Astrocyte of the hippocampus (primary cell): Measurements from ENCODE around the gene C22orf15.
"Not testable (repeated sequence)": the region's sequence is repeated elsewhere in the genome, so short reads cannot be mapped to it uniquely, and the experiment has no call there.

ENCODE experiments used
- DNase-seq: peaks from one replicate; pipeline ENCODE4 v3.0.0; 2011; ENCODE audit warnings: low read depth, low spot score

Gene C22orf15

GRCh38 chr22:23762842-23763578 lies at the start of gene C22orf15:
TSS of gene C22orf15 (plus strand) at chr22:23762990. CDS start at chr22:23763307, 317 bp downstream.
- DNase-seq, result no peak

DNA sequence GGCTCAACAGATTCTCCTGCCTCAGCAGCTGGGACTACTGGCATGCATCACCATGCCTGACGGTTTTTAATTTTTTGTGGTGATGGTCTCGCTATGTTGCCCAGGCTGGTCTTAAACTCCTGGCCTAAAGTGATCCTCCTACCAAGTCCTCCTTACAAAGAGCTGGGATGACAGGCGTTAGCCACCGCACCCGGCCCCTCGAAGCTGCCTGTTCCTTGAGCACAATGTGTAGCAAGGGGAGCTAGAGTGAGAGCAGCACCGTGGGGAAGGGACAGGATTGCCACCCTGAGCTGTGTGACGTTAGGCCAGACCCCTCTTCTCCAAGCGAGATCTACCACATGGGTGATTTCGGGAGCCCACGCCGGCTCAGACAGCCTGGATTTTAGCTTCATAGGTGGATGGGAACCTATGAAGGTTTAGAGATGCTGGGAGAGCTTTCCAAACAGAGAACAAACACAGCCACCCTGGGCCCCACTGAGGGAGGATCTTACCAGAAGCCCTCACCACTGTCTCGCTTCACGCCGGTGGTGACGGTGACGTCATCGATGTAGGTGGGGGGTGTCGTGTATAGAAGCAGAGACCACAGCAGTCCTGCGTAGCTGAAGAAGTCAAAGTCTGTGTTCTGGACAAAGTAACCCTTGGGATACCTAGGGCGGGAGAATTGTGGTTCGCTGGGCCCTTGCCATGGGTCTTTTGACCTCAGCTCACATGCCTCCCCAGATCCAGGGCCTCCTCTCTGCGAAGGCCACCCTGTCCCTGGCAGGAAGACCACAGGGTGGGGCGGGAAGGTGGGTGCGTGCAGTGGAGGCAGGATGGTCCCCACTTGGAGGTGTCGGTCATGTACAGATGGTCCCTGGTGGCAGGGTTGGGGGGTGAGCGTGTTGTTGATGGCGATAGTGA lies 48.8 kb upstream of the C22orf15 start:
- DNase-seq, result no peak

DNA sequence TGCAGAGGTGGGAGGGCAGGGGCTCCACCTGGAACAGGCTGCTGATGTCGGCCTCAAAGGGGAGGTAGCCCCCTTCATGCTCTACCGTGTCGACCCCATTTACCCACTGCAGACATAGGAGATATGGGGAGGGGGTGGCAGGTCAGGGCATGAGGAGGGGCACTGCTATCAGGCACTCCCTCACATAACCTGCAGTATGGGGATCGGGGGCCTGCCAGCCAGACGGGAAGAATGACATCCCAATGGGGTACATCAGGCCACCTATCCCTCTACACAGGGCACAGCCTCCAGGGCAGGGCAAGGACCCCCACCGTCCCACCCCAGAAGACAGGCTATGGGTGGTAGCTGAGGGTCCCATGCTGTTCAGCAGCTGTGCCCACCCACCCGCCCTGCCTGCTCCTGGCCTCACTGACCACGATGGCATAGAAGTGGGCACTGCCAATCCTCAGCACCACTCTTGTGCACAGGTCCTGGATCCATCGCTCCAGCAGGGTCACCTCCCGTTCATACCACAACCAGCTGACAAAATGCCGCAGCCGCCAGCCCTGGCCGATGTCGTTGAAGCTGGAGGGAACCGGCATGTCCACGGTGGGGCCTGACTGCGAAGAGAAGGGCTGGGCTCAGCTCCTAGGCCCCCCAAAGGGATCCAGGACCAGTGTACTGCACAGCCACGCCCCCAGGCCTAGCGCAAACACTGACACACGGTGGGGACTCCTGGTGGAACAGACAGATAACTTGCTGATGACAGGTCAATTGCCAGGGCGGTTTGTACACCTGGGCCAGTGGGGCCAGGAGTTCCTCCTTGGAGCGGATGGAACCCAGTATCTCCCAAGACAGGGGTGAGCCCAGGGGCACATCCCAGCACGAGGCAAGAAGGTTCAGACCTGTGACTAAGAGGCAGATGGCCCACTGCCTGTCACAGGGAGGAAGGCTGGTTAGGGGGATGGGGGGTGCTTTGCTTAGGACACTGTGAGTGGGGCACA lies 47.9 kb upstream of the C22orf15 start:
- no peak for DNase-seq

DNA sequence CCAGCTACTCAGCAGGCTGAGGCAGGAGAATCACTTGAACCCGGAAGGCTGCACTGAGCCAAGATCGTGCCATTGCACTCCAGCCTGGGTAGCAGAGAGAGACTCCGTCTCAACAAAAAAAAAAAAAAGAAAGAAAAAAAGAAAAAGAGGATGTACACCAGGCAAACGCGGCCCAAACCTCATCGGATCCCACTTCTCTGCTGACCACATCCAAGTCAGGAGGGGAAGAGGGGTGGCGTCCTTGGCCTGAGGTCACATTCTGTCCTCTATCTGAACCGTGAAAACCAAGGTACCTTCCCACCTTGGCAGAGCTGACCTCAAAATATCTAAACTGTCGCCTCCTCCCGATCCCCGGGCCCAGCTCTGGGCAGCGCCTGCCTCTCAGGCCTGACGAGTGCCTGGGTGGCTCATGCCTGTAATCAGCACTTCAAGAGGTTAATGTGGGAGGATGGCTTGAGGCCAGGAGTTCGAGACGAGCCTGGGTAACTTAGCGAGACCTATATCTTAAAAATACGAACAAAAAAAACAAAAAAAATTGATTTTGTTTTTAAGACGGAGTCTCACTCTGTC lies 46.9 kb upstream of the C22orf15 start:
- DNase-seq, result no peak

DNA sequence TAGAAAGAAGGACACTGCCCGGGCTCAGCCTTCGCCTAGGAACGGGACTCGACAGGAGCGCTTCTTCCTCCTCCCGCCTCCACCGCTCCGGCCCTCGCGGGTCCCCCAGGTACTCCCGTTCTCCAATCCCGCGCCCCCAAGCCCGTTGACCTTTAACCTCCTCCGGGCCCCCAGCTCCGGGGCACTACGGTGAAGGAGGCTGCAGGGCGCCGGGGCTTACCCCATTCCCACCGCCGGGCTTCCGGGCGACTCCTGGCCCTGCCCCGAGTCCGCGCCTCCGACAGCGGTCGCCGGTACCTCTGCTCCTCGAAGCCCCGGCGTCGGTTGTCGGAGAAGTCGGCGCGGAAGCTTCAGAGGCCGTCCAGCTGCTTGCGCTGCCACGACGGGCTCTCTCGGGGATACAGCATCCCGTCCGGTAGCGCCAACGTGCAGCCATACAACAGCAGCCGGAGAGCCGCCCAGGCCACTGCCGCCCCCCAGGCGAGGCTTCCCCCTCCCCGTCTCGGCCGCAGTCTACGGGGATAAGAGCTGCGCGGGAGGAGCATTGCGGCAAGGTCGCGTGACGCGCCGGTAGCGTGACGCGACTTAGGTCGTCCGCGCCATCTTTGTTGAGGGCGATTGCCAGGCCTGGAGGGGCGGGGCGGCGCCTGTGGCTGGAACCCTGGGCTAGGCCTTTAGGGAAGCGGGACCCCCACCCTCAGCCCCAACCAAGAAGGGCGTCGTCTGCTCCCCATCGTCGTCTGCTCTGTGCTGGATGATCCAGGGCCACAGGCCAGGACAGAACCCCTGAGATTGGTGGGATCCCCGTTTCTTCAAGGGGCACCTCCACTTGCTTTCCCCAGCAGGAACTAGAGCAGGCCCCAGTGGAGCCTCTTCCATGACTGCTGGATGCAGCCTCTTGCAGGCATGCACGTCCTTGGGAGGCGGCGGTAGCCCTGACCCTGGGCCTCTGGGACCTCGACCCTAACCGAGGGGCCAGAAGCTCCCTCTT lies 45.7 kb upstream of the C22orf15 start:
- DNase-seq, result peak; percentile 94

DNA sequence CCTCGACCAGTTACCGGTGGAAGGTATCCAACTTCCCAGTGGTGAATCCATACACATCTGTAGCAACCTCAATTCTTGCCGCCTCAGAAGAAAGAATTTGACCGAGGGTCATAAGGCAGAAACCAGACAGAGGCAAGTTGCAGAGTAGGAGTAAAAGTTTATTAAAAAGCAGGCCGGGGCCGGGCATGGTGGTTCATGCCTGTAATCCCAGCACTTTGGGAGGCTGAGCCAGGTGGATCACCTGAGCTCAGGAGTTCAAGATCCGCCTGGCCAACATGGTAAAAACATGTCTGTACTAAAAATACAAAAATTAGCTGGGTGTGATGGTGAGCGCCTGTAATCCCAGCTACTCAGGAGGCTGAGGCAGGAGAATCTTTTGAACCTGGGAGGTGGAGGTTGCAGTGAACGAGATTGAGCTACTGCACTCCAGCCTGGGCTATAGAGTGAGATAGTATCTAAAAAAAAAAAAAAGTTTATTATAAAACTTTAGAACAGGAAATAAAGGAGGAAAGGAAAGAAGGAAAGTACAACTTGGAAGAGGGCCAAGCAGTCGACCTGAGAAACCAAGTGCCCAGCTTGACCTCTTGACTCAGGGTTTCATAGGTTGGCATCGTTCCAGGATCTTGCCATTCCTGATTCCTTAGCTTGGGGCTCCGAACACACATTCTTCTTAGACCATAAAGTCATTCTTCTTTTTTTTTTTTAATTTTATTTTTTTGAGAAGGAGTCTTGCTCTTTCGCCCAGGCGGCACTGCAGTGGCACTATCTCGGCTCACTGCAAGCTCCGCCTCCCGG lies 44.2 kb upstream of the C22orf15 start:
- DNase-seq, result no peak

GRCh38 chr22:23720855-23721254 lies 41.9 kb upstream of the C22orf15 start:
- no peak for DNase-seq

GRCh38 chr22:23722160-23722559 lies 40.6 kb upstream of the C22orf15 start:
- no peak for DNase-seq

GRCh38 chr22:23722724-23723123 lies 40.1 kb upstream of the C22orf15 start:
- no peak for DNase-seq

DNA sequence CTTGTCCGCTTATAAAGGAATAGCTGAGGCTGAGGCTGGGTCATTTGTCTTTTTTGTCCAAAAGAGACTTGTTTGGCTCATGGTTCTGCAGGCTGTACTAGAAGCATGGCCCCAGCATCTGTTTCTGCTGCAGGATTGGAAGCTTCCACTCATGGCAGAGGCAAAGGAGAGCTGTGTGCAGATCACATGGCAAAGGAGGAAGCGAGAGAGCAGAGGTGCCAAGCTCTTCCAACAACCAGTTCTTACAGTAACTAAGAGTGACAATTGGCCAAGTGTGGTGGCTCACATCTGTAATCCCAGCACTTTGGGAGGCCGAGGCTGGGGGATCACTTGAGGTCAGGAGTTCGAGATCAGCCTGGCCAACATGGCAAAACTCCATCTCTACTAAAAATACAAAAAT lies 34.7 kb upstream of the C22orf15 start:
- DNase-seq, result not testable (repeated sequence)

GRCh38 chr22:23737696-23738095 lies 25.1 kb upstream of the C22orf15 start:
- DNase-seq, result no peak

- DNase-seq, result no peak
Observed at GRCh38 chr22:23742505-23743264, 20.1 kb upstream of the C22orf15 start.

GRCh38 chr22:23743303-23743705 lies 19.5 kb upstream of the C22orf15 start:
- no peak for DNase-seq

DNA sequence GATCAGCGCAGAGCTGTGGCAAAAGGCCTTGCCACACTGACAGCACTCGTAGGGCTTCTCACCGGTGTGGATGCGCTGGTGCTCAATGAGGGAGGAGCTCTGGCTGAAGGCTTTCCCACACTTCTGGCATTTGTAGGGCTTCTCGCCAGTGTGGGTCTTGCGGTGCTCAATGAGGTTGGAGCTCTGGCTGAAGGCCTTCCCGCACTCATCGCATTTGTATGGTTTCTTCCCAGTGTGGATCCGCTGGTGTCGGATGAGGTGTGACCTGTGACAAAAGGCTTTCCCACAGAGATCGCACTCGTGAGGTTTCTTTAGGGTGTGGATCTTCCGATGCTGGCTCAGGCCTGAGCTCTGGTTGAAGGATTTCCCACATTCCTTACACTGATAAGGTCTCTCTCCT lies 18.8 kb upstream of the C22orf15 start:
- DNase-seq, result no peak

GRCh38 chr22:23744485-23744884 lies 18.3 kb upstream of the C22orf15 start:
- DNase-seq, result no peak

DNA sequence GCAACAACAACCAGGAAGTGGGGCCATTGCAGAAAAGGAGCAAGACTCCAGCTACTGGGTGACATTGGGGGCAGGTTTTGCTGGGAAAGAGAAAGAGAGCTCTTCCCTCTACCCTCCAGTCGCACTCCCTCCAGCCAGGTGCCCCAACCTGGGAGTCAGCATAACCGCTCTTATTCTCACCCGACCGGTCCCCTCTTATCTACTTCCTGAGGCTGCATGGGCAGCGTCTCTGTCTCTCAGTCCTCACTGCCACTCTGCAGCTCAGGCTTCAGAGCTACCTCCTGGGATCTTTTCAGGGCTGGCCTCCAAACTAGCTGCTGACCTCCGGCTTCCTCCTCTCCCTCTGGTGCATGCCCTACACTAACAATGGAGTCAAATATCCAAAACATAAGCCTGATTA lies 17.0 kb upstream of the C22orf15 start:
- no peak for DNase-seq

DNA sequence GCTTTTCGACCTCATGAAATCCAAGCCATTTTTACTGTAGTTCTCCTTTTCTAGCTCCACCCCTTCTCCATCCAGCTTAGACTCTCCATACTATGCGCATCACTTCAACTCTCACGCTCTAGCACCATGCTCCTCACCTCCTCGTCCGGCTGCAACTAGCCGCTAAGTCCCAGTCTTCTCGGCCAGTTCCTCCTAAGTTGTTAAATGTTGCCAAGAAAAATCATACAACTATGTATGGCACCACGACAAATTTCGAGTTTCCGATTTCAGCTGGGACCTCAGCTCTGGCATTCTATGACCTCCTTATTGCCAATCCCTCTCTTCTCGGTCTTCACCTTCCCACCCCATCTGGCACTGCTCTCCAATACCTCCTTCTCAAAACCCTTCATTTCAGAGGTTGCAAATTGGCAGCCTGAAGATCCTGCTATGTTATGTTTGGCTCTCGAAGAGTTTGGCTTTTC lies 12.9 kb upstream of the C22orf15 start:
- DNase-seq, result peak; percentile 55

GRCh38 chr22:23750367-23750713 lies 12.4 kb upstream of the C22orf15 start:
- peak; percentile 12 for DNase-seq
